Activated naive CD8-positive, alpha-beta T cell (primary cell): Measurements from ENCODE around the gene MCUR1.
A peak's percentile ranks its signal among the peaks of the same experiment; 100 is the strongest.
"Not testable (repeated sequence)": the region's sequence is repeated elsewhere in the genome, so short reads cannot be mapped to it uniquely, and the experiment has no call there.

Experiments
- H3K27ac Mint-ChIP-seq: one replicate; pipeline ENCODE4 v1.8.0; 2021; ENCODE audit warnings: mixed read lengths
- H3K27me3 Mint-ChIP-seq: one replicate; pipeline ENCODE4 v1.8.0; 2021; ENCODE audit warnings: mixed read lengths
- H3K36me3 Mint-ChIP-seq: one replicate; pipeline ENCODE4 v1.8.0; 2021; ENCODE audit warnings: mixed read lengths
- H3K4me1 Mint-ChIP-seq: one replicate; pipeline ENCODE4 v1.8.0; 2021; ENCODE audit warnings: low read depth, mixed read lengths
- H3K4me3 Mint-ChIP-seq: one replicate; pipeline ENCODE4 v1.8.0; 2021; ENCODE audit warnings: mild to moderate bottlenecking, mixed read lengths
- H3K9me3 Mint-ChIP-seq: one replicate; pipeline ENCODE4 v1.8.0; 2021; ENCODE audit warnings: low read depth, mixed read lengths

Gene MCUR1

GRCh38 chr6:13775466-13775865, 38.9 kb downstream of the MCUR1 start:
- not testable (repeated sequence) for H3K27ac Mint-ChIP-seq, H3K9me3 Mint-ChIP-seq, H3K4me1 Mint-ChIP-seq, H3K36me3 Mint-ChIP-seq, H3K27me3 Mint-ChIP-seq, H3K4me3 Mint-ChIP-seq

- not testable (repeated sequence) for H3K27me3 Mint-ChIP-seq, H3K4me1 Mint-ChIP-seq, H3K36me3 Mint-ChIP-seq, H3K4me3 Mint-ChIP-seq, H3K9me3 Mint-ChIP-seq, H3K27ac Mint-ChIP-seq
Measured at GRCh38 chr6:13772358-13773030, 41.9 kb downstream of the MCUR1 start.

GRCh38 chr6:13769655-13770053, 44.7 kb downstream of the MCUR1 start:
- H3K36me3 Mint-ChIP-seq = no peaks in the 10 kb centered on the region
- H3K4me1 Mint-ChIP-seq = peaks cover 17% of the 10 kb centered on the region
- no peak overlapping the region for H3K27ac Mint-ChIP-seq
- no peaks in the 10 kb centered on the region for H3K9me3 Mint-ChIP-seq
- no peaks in the 10 kb centered on the region for H3K27me3 Mint-ChIP-seq
- H3K4me3 Mint-ChIP-seq = no peak overlapping the region

- no peaks in the 10 kb centered on the region for H3K9me3 Mint-ChIP-seq
- no peak overlapping the region for H3K4me3 Mint-ChIP-seq
- H3K36me3 Mint-ChIP-seq = no peaks in the 10 kb centered on the region
- H3K27ac Mint-ChIP-seq = no peak overlapping the region
- H3K4me1 Mint-ChIP-seq = peaks cover 17% of the 10 kb centered on the region
- H3K27me3 Mint-ChIP-seq = no peaks in the 10 kb centered on the region
Measured at GRCh38 chr6:13769034-13769654, 45.2 kb downstream of the MCUR1 start.

GRCh38 chr6:13767121-13767808, 47.1 kb downstream of the MCUR1 start:
- H3K36me3 Mint-ChIP-seq = no peaks in the 10 kb centered on the region
- H3K27me3 Mint-ChIP-seq = no peaks in the 10 kb centered on the region
- no peaks in the 10 kb centered on the region for H3K9me3 Mint-ChIP-seq
- H3K4me1 Mint-ChIP-seq = peaks cover 36% of the 10 kb centered on the region
- H3K4me3 Mint-ChIP-seq = peak overlapping the region; percentile 70
- H3K27ac Mint-ChIP-seq = peak overlapping the region; percentile 69

- Mint-ChIP-seq H3K9me3 (no peaks in the 10 kb centered on the region), H3K4me3 (no peak overlapping the region), H3K36me3 (no peaks in the 10 kb centered on the region), H3K27me3 (no peaks in the 10 kb centered on the region), H3K4me1 (peaks cover 42% of the 10 kb centered on the region), H3K27ac (no peak overlapping the region)
Measured at GRCh38 chr6:13766201-13766634, 48.1 kb downstream of the MCUR1 start.

GRCh38 chr6:13765570-13765969, 48.8 kb downstream of the MCUR1 start:
- Mint-ChIP-seq H3K4me1 (peaks cover 44% of the 10 kb centered on the region), H3K4me3 (no peak overlapping the region), H3K36me3 (no peaks in the 10 kb centered on the region), H3K27ac (no peak overlapping the region), H3K9me3 (no peaks in the 10 kb centered on the region), H3K27me3 (no peaks in the 10 kb centered on the region)

GRCh38 chr6:13764996-13765395, 49.4 kb downstream of the MCUR1 start:
- H3K4me3 Mint-ChIP-seq = no peak overlapping the region
- H3K27ac Mint-ChIP-seq = no peak overlapping the region
- H3K27me3 Mint-ChIP-seq = no peaks in the 10 kb centered on the region
- H3K36me3 Mint-ChIP-seq = no peaks in the 10 kb centered on the region
- H3K9me3 Mint-ChIP-seq = no peaks in the 10 kb centered on the region
- peaks cover 44% of the 10 kb centered on the region for H3K4me1 Mint-ChIP-seq

GRCh38 chr6:13763740-13764381, 50.5 kb downstream of the MCUR1 start:
- no peaks in the 10 kb centered on the region for H3K9me3 Mint-ChIP-seq
- H3K36me3 Mint-ChIP-seq = no peaks in the 10 kb centered on the region
- peaks cover 45% of the 10 kb centered on the region for H3K4me1 Mint-ChIP-seq
- no peak overlapping the region for H3K4me3 Mint-ChIP-seq
- peak overlapping the region; percentile 58 for H3K27ac Mint-ChIP-seq
- no peaks in the 10 kb centered on the region for H3K27me3 Mint-ChIP-seq

- Mint-ChIP-seq H3K27me3 (no peaks in the 10 kb centered on the region), H3K36me3 (no peaks in the 10 kb centered on the region), H3K27ac (peak overlapping the region; percentile 79), H3K9me3 (no peaks in the 10 kb centered on the region), H3K4me3 (peak overlapping the region; percentile 57), H3K4me1 (peaks cover 45% of the 10 kb centered on the region)
Measured at GRCh38 chr6:13762611-13763441, 51.5 kb downstream of the MCUR1 start.

- H3K27ac Mint-ChIP-seq = peak overlapping the region; percentile 80
Measured at GRCh38 chr6:13761361-13762036, 52.9 kb downstream of the MCUR1 start.

GRCh38 chr6:13760307-13761304, 53.8 kb downstream of the MCUR1 start:
- peak overlapping the region; percentile 80 for H3K27ac Mint-ChIP-seq
- no peak overlapping the region for H3K4me3 Mint-ChIP-seq
- H3K4me1 Mint-ChIP-seq = peaks cover 30% of the 10 kb centered on the region
- no peaks in the 10 kb centered on the region for H3K9me3 Mint-ChIP-seq
- H3K27me3 Mint-ChIP-seq = no peaks in the 10 kb centered on the region
- no peaks in the 10 kb centered on the region for H3K36me3 Mint-ChIP-seq

More at GRCh38 chr6:13761361-13762036, 52.9 kb downstream of the MCUR1 start:
- Mint-ChIP-seq H3K36me3 (no peaks in the 10 kb centered on the region), H3K27me3 (no peaks in the 10 kb centered on the region), H3K4me1 (peaks cover 38% of the 10 kb centered on the region), H3K4me3 (no peak overlapping the region), H3K9me3 (no peaks in the 10 kb centered on the region)

- Mint-ChIP-seq H3K27ac (no peak overlapping the region), H3K27me3 (no peaks in the 10 kb centered on the region), H3K36me3 (no peaks in the 10 kb centered on the region)
Measured at GRCh38 chr6:13759025-13759424, 55.3 kb downstream of the MCUR1 start.

More at GRCh38 chr6:13759025-13759424, 55.3 kb downstream of the MCUR1 start:
- Mint-ChIP-seq H3K4me3 (no peak overlapping the region), H3K4me1 (peaks cover 27% of the 10 kb centered on the region), H3K9me3 (no peaks in the 10 kb centered on the region)
